ENCODE results near the gene ASB16. TPM values are rescaled to one million over a fixed set of nuclear protein-coding genes. Genes with fewer than 3 reads are reported as not detected.

The ASB16 gene
- polyA plus RNA-seq, 1 donor from 2014 or later: not detected

- Histone ChIP-seq H3K4me2 (ENCODE audit: low read length) (no peak overlapping the region), H3K9ac (ENCODE audit: low read length) (no peak overlapping the region), H2AFZ (ENCODE audit: low read depth, low read length) (no peak overlapping the region), H3K9me3 (ENCODE audit: low read length) (no peaks in the 10 kb centered on the region), H3K9me2 (ENCODE audit: insufficient read depth, low read length) (no peaks in the 10 kb centered on the region), H3K27ac (ENCODE audit: low read length) (no peak overlapping the region), H3K79me2 (replicated peaks; ENCODE audit: insufficient read depth, low read length) (peaks cover 20% of the 10 kb centered on the region), H3K4me3 (ENCODE audit: low read length) (no peak overlapping the region), H4K20me1 (ENCODE audit: insufficient read depth) (peaks cover 18% of the 10 kb centered on the region), H3K27me3 (ENCODE audit: insufficient read depth, low read depth, low read length) (no peaks in the 10 kb centered on the region), H3K36me3 (ENCODE audit: insufficient read depth, low read length) (peaks cover 19% of the 10 kb centered on the region), H3F3A (ENCODE audit: insufficient read depth, low read length, poor library complexity, severe bottlenecking) (no peaks in the 10 kb centered on the region)
- no peak for TF ChIP-seq RAD21 (conservative IDR thresholded peaks at IDR 0.05)
- TF ChIP-seq TAF1 (IDR thresholded peaks at IDR 0.05; ENCODE audit: low read depth): no peak
- no peak for TF ChIP-seq MXI1 (conservative IDR thresholded peaks at IDR 0.05; ENCODE audit: poor library complexity, severe bottlenecking)
- TF ChIP-seq SMC3 (conservative IDR thresholded peaks at IDR 0.05; ENCODE audit: poor library complexity): no peak
- no peak for TF ChIP-seq EZH2 (IDR thresholded peaks at IDR 0.05; ENCODE audit: borderline replicate concordance, insufficient read depth, low read length, poor library complexity, severe bottlenecking)
- no peak for TF ChIP-seq CTCF (IDR thresholded peaks at IDR 0.05; ENCODE audit: poor library complexity, severe bottlenecking)
- no peak for TF ChIP-seq POLR2AphosphoS5 (IDR thresholded peaks at IDR 0.05)
- TF ChIP-seq REST (IDR thresholded peaks at IDR 0.05; ENCODE audit: borderline replicate concordance): no peak
- no peak for TF ChIP-seq EP300 (conservative IDR thresholded peaks at IDR 0.05; ENCODE audit: poor library complexity, severe bottlenecking)
These were observed 42.3 kb downstream of the ASB16 start for GRCh38 chr17:44212507-44213402.

- no peak overlapping the region for H2AFZ ChIP-seq (ENCODE audit: low read depth, low read length)
- no peak overlapping the region for H3K9ac ChIP-seq (ENCODE audit: low read length)
- no peak overlapping the region for H3K4me3 ChIP-seq (ENCODE audit: low read length)
- no peak overlapping the region for H3K27ac ChIP-seq (ENCODE audit: low read length)
- H3F3A ChIP-seq (ENCODE audit: insufficient read depth, low read length, poor library complexity, severe bottlenecking): no peaks in the 10 kb centered on the region
- H3K36me3 ChIP-seq (ENCODE audit: insufficient read depth, low read length): peaks cover 19% of the 10 kb centered on the region
- H4K20me1 ChIP-seq (ENCODE audit: insufficient read depth): peaks cover 24% of the 10 kb centered on the region
- no peaks in the 10 kb centered on the region for H3K9me3 ChIP-seq (ENCODE audit: low read length)
- no peak overlapping the region for H3K4me2 ChIP-seq (ENCODE audit: low read length)
- H3K9me2 ChIP-seq (ENCODE audit: insufficient read depth, low read length): no peaks in the 10 kb centered on the region
- peaks cover 25% of the 10 kb centered on the region for H3K79me2 ChIP-seq (replicated peaks; ENCODE audit: insufficient read depth, low read length)
- TF ChIP-seq RAD21 (conservative IDR thresholded peaks at IDR 0.05) (no peak), EZH2 (IDR thresholded peaks at IDR 0.05; ENCODE audit: borderline replicate concordance, insufficient read depth, low read length, poor library complexity, severe bottlenecking) (no peak), SMC3 (conservative IDR thresholded peaks at IDR 0.05; ENCODE audit: poor library complexity) (no peak), TAF1 (IDR thresholded peaks at IDR 0.05; ENCODE audit: low read depth) (no peak), MXI1 (conservative IDR thresholded peaks at IDR 0.05; ENCODE audit: poor library complexity, severe bottlenecking) (no peak), REST (IDR thresholded peaks at IDR 0.05; ENCODE audit: borderline replicate concordance) (no peak), POLR2AphosphoS5 (IDR thresholded peaks at IDR 0.05) (no peak), CTCF (IDR thresholded peaks at IDR 0.05; ENCODE audit: poor library complexity, severe bottlenecking) (no peak), EP300 (conservative IDR thresholded peaks at IDR 0.05; ENCODE audit: poor library complexity, severe bottlenecking) (no peak)
- no peaks in the 10 kb centered on the region for H3K27me3 ChIP-seq (ENCODE audit: insufficient read depth, low read depth, low read length)
These were observed 43.1 kb downstream of the ASB16 start for GRCh38 chr17:44213403-44214229.
